NCI-H1436 (cell line): Measurements from ENCODE around the gene DUXB.

Experiments used
- DNase-seq: peaks from one replicate; lab custom pipeline; 2025; lab: John Stamatoyannopoulos, UW

The DUXB gene, protein sequence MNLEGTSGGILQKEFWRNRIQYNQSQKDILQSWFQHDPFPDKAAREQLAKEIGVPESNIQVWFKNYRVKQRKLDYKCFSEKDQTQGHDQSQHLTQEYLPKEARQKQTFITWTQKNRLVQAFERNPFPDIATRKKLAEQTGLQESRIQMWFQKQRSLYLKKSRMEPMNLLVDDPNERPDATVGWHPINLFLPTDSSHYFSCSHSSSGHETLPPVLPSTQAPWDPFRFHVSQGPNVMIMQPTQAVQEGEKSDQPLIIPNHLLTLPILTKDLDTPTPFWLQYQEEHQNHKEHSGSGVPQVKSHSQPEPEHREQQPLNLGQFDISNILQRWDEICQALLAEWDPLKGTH

DNA sequence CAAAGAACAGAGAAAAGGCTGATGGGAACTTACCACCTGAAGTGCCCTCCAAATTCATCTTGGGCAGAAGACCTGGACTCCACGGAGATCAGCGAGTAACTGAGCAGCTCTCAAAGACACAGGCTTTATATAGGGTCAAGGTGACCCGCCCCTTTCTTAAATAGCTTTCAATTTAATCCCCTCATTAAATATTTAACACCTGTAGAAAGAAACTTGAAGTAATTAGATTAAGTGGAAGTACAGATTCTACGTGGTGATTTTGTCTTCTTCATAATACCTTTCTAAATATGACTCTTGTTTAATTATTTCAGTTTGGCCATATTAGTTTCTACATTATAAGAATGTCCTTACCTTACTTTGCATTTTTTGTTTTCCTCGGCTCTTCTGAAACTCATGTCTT, at the start of gene DUXB:
Gene DUXB (minus strand): TSS at position 101 of the 400 bp plus-strand sequence. CDS start 43 bp downstream, at position 58.
- no peak for DNase-seq

- no peak for DNase-seq
Observed at GRCh38 chr16:75750528-75750927, 49.3 kb upstream of the DUXB start.

DNA sequence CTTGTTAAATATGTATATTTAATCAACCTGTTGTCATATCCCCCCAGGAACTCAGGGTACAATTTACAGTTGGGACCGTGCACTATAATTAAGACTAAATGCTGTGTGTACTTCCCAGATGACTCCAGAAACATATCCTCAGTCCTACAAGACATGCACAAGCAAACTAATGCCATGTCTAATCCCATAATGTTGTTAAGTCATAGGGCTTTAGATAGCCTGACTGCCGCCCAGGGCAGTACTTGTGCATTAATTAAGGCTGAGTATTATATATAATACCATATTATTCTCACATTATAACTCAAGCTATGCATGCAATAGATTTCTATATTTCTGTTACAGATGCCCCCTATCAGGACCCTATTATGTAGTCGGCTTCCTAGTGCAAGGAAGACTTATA, 45.1 kb upstream of the DUXB start:
- no peak for DNase-seq

DNA sequence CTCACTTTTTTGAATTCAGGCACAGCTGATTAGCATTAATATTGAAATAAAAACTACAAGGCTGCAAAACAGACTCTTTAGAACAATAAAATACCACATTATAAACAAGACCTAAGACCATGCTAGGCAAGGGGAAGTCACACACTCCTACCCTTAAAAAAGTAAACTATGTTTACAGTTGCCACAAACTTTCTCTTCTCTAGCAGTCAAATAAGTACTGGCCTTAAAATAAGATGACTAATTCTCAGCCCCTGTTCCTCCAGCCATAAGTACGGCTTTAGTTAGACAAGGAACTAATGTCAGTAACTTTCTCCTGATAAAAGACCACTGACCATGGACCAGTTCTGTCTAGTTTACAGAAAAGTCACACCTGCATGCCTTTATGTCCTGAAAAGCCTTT, 44.6 kb upstream of the DUXB start:
- no peak for DNase-seq

GRCh38 chr16:75745242-75745641, 44.0 kb upstream of the DUXB start:
- no peak for DNase-seq

GRCh38 chr16:75742424-75743047, 41.3 kb upstream of the DUXB start:
- no peak for DNase-seq

GRCh38 chr16:75733305-75734211, 32.3 kb upstream of the DUXB start:
- no peak for DNase-seq

- no peak for DNase-seq
Observed at GRCh38 chr16:75732871-75733270, 31.6 kb upstream of the DUXB start.

DNA sequence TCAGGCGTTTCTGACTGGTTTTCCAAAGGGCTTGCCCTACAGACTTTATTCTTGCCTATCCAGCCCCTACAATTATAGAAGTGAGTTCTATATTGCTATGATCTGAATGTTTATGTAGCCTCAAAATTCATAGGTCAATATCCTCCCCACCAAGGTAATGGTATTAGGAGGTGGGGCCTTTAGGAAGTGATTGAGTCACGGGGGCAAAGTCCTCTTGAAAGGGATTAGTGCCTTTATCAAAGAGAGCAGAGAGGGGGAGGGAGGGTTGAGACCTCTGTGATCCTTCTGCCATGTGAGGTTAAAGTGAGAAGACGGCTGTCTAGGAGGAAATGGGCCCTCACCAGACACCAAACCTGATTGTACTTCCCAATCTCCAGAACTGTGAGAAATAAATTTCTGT, 26.0 kb upstream of the DUXB start:
- no peak for DNase-seq

DNA sequence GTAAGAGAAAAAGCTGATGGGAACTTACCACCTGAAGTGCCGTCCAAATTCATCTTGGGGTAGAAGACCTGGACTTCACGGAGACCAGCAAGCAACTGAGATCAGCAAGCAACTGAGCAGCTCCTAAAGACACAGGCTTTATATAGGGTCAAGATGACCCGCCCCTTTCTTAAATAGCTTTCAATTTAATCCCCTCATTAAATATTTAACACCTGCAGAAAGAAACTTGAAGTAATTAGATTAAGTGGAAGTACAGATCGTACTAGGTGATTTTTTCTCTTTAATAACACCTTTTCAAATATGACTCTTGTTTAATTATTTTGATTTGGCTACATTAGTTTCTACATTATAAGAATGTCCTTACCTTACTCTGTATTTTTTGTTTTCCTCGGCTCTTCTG, 25.1 kb upstream of the DUXB start, which contains the start of gene CPHXL:
Gene CPHXL (minus strand): TSS at position 101 of the 400 bp plus-strand sequence. CDS start 48 bp downstream, at position 53.
- no peak for DNase-seq

DNA sequence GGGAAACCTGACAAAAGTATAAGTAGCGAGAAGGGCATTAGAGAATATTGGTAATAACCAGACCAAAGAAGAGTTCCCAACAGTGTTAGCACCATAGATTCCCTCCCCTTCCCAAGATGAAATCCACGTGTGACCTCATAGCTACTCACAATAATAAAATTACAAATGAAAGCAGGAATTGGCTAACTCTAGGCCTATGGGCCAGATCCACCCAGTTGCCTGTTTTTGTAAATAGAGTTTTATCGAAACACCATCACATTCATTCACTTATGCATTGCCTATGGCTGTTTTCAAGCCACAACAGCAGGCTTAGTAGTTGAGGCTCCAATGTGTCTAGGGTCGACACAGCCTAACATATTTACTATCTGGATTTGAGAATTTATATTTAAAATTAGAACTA, 17.2 kb upstream of the DUXB start:
- DNase-seq, result no peak

- DNase-seq, result no peak
Observed at GRCh38 chr16:75714661-75715060, 13.4 kb upstream of the DUXB start.

- no peak for DNase-seq
Observed at GRCh38 chr16:75710344-75710743, 9.1 kb upstream of the DUXB start.

- DNase-seq, result no peak
Observed at GRCh38 chr16:75703306-75703705, 2.0 kb upstream of the DUXB start.

- no peak for DNase-seq
Observed at GRCh38 chr16:75702242-75702641, 981 bp upstream of the DUXB start.

DNA sequence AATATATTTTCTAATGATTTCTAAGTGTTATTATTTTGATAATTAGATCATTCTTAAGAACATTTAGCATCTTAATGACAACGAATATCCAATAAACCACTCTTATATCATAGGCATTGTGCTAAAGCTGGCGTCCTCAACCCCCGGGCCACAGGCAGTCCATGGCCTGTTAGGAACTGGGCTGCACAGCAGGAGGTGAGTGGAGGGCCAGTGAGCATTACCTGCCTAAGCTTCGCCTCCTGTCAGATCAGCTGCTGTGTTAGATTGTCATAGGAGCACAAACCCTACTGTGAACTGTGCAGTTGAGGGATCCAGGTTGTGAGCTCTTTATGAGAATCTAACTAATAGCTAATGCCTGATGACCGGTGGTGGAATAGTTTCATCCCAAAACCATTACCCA, 3.7 kb downstream of the DUXB start:
- no peak for DNase-seq

- no peak for DNase-seq
Observed at GRCh38 chr16:75695708-75696107, 5.6 kb downstream of the DUXB start.

DNA sequence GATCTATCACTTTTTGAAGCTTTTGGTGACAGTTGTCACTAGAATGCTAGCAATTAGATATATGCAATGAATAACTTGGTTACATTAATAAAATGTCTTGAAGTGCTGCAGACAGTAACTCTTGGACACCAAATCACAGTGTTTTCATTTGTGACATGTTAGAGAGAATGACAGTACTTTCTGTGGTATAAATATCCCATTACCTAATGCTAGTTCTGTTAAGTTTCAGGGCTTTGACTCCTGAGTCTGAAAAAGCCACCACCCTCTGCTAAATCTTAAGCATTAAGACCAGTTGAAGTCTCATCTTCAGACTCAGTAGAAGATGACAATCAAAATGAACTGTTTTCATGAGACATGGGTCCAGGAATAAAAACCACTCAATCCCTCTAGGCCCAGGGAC, 13.9 kb downstream of the DUXB start:
- no peak for DNase-seq

- DNase-seq, result no peak
Observed at GRCh38 chr16:75682308-75682707, 19.0 kb downstream of the DUXB start.

DNA sequence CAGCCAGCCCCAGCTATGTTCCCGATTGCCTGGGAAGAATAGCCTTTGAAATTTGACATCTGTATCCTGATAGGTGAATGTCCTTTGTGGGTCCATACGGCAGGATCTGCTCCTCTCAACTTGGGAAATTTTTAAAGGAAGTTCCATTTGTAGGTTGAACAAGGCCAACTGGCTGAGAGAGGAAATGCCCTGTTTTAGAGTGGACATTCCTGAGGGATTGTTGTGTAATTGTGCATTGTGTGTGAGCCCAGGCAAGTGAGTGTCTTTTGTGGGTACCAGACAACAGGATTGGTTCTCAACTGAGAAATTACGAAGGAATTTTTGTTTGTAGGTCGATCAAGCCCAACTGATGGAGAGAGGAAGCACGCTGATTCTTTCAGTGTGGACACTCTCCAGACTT, 21.9 kb downstream of the DUXB start:
- DNase-seq, result no peak

GRCh38 chr16:75676909-75677308, 24.4 kb downstream of the DUXB start, which contains the start of gene CPHXL2:
Gene CPHXL2 (minus strand): TSS chr16:75677009. CDS start chr16:75676999, 10 bp downstream.
- no peak for DNase-seq

DNA sequence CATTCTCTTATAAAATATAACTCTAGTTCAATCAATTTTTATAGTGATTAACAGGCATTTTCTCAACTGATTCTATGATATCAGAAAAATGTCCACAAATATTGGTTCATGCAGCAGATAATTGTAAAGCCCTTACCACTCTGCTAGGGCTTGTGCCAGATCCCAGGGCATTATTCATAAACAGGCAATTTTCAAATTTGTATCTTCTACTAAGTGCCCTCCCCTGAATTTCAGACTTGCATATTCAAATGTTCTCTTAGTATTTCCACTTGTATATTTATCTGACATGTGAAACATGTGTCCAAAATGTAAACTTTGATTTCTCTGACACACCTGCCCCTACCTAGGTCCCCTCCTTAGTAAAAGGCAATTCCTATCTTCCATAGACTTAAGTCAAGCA, 33.8 kb downstream of the DUXB start:
- DNase-seq, result no peak
